ENCODE data around the gene SMAD6. TPM values are rescaled to one million over a fixed set of nuclear protein-coding genes. Genes with fewer than 3 reads are reported as not detected.

Gene SMAD6
- total RNA-seq, 6 experiments from 2014 or later, result 10.5 to 17.2 (median 12.3) TPM

DNA sequence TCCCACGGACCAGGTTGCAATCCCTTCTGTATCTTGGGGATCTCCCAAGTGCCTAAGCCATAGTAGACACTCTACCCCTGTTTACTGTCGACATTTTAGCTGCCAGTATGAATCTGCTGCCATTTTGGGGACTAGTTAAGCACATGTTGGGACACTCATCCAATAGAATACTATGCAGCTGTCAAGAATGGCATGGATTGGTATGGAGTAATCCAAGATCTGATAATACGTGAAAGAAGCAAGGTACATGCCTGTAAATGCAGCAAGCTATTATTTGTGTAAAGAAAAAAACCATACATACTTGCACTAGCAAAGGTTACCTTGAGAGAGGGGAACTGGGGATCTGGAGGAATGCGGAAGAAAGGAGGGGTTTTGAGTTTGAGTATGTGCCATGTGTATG, 129.3 kb downstream of the SMAD6 start:
- TF ChIP-seq, protein P1, sequence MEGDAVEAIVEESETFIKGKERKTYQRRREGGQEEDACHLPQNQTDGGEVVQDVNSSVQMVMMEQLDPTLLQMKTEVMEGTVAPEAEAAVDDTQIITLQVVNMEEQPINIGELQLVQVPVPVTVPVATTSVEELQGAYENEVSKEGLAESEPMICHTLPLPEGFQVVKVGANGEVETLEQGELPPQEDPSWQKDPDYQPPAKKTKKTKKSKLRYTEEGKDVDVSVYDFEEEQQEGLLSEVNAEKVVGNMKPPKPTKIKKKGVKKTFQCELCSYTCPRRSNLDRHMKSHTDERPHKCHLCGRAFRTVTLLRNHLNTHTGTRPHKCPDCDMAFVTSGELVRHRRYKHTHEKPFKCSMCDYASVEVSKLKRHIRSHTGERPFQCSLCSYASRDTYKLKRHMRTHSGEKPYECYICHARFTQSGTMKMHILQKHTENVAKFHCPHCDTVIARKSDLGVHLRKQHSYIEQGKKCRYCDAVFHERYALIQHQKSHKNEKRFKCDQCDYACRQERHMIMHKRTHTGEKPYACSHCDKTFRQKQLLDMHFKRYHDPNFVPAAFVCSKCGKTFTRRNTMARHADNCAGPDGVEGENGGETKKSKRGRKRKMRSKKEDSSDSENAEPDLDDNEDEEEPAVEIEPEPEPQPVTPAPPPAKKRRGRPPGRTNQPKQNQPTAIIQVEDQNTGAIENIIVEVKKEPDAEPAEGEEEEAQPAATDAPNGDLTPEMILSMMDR (IDR thresholded peaks at IDR 0.05), result no peak
- no peak for TF ChIP-seq POLR2A (IDR thresholded peaks at IDR 0.05)
- no peak overlapping the region for H3K27ac ChIP-seq
- 83% methylated on average over 3 of the region's 4 CpGs for WGBS (ENCODE audit: insufficient coverage, low coverage, low lambda C conversion rate, missing lambda C conversion rate)
- no peak overlapping the region for H3K4me3 ChIP-seq
- intact Hi-C loops (cut with DNase I), result no loop called here
- H3K4me1 ChIP-seq, result peaks cover 0 to 11% (median 0%) of the 10 kb centered on the region in 4 donors
- no peaks in the 10 kb centered on the region for H3K36me3 ChIP-seq
- H3K9me3 ChIP-seq, result no peaks in the 10 kb centered on the region
- ATAC-seq (no peak), DNase-seq (no peak)
- no peaks in the 10 kb centered on the region for H3K27me3 ChIP-seq

DNA sequence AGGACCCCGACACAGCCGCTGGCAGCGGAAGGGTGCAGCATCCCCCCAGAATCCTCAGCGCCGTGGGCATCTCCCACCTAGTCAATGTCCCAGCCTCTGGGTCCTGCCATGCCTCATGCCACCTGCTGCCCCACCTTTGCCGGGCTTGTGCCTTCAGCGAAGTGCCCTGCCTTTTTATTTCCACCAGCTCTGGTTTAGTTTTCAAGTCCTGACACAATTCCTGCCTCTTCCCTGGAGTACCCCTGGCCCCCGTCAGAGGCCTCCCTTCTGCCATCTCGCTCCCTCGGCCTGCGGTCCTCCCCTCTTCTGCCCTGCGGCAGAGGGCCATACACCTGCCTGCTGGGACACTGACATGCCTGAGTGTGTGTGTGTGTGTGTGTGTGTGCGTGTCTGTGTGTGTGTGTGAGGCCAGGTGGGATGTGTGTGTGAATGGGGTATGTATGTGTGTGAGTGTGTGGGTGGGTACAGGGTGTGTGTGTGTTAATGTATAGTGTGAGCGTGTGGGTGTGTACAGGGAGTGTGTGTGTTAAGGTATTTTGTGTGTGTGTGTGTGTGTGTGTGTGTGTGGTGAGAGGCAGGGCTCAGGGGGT, 129.9 kb downstream of the SMAD6 start:
- 100% methylated on average over 5 of the region's 14 CpGs for WGBS (ENCODE audit: insufficient coverage, low coverage, low lambda C conversion rate, missing lambda C conversion rate)

More for the DNA sequence above, 129.9 kb downstream of the SMAD6 start:
- no peak overlapping the region for H3K27ac ChIP-seq
- ATAC-seq (no peak), DNase-seq (no peak)
- TF ChIP-seq, protein P1 (IDR thresholded peaks at IDR 0.05), result no peak
- no peak for TF ChIP-seq POLR2A (IDR thresholded peaks at IDR 0.05)
- H3K9me3 ChIP-seq, result no peaks in the 10 kb centered on the region
- H3K27me3 ChIP-seq, result no peaks in the 10 kb centered on the region
- peaks cover 0 to 11% (median 0%) of the 10 kb centered on the region in 4 donors for H3K4me1 ChIP-seq
- no peak overlapping the region for H3K4me3 ChIP-seq
- intact Hi-C loops (cut with DNase I), result no loop called here
- H3K36me3 ChIP-seq, result no peaks in the 10 kb centered on the region

Other genes starting within 250 kb of the SMAD6 start
- gene SNAPC5, start 204.5 kb upstream of the SMAD6 start, total RNA-seq, result 10 to 100 TPM; 11.8 to 23.1 (median 16.2) TPM
- 1,000 to 10,000 TPM in 2 of 6 experiments, 100 to 1,000 TPM in 4; 643 to 1,390 (median 819) TPM for gene RPL4, start 197.4 kb upstream of the SMAD6 start, total RNA-seq
- gene ZWILCH, start 196.9 kb upstream of the SMAD6 start, total RNA-seq, result 1 to 10 TPM; 1.1 to 4.9 (median 2.5) TPM
- gene LCTL, start 136.2 kb upstream of the SMAD6 start, total RNA-seq, result not detected

Measured in right lobe of liver (tissue), 6 donors.